IMR-90 (cell line): ENCODE data around the gene ZCCHC14. TPM values are rescaled to one million over a fixed set of nuclear protein-coding genes. Genes with fewer than 3 reads are reported as not detected.

Experiments
- ATAC-seq: fragments of 200-7000 bp; cut with Tn5 transposase; 2 replicates; pipeline ENCODE4 v1.9.1; 2020; ENCODE audit warnings: low read depth, mild to moderate bottlenecking, moderate library complexity
- BruUV-seq: library from RNA; stranded (reverse); fragments of 400-500 nt; replicated peaks from 2 replicates; lab custom pipeline; 2021; lab: Mats Ljungman, UMichigan
- CTCF ChIA-PET: fragments of 300-600 bp; formaldehyde crosslinking; extraction: SDS; loops from one replicate; lab custom pipeline; 2021; ENCODE audit warnings: antibody characterized with exemption; lab: Yijun Ruan, JAX
- POLR2A ChIA-PET: fragments of 300-600 bp; sonication (Branson Sonifier 250); formaldehyde crosslinking; loops from one replicate; lab custom pipeline; 2022; ENCODE audit warnings: antibody characterized with exemption; ENCODE audit not compliant: unreplicated experiment; lab: Charles Lee
- DNase-seq: peaks from one replicate; pipeline ENCODE4 v3.0.0; 2013
- H2AFZ ChIP-seq: replicated peaks from 2 replicates; pipeline ENCODE3; 2013; ENCODE audit warnings: low read length, mild to moderate bottlenecking; ENCODE audit not compliant: poor library complexity
- H2AK5ac ChIP-seq: 2 replicates; pipeline ENCODE4 v1.6.1; 2013; ENCODE audit warnings: low read depth, low read length, inconsistent platforms
- H2AK9ac ChIP-seq: replicated peaks from 2 replicates; pipeline ENCODE3; 2013; ENCODE audit warnings: mild to moderate bottlenecking, low read depth, low read length, moderate library complexity; ENCODE audit not compliant: poor library complexity
- H2BK120ac ChIP-seq: 2 replicates; pipeline ENCODE4 v1.6.1; 2013; ENCODE audit warnings: low read depth, low read length, inconsistent platforms
- H2BK15ac ChIP-seq: 3 replicates; pipeline ENCODE4 v1.6.1; 2013; ENCODE audit warnings: low read depth, low read length, inconsistent platforms
- H2BK20ac ChIP-seq: 2 replicates; pipeline ENCODE4 v1.6.1; 2013; ENCODE audit warnings: low read depth, mild to moderate bottlenecking, inconsistent platforms, low read length, moderate library complexity
- H2BK5ac ChIP-seq: 2 replicates; pipeline ENCODE4 v1.6.1; 2013; ENCODE audit warnings: mild to moderate bottlenecking, low read depth, low read length, inconsistent platforms; ENCODE audit not compliant: poor library complexity, severe bottlenecking
- H3K14ac ChIP-seq: replicated peaks from 2 replicates; pipeline ENCODE4 v1.6.1; 2013; ENCODE audit warnings: low read depth, low read length, inconsistent platforms
- H3K18ac ChIP-seq: 2 replicates; pipeline ENCODE4 v1.6.1; 2013; ENCODE audit warnings: low read depth, low read length, control low read depth
- H3K23ac ChIP-seq: 2 replicates; pipeline ENCODE4 v1.6.1; 2013; ENCODE audit warnings: low read depth, low read length, inconsistent platforms
- H3K27ac ChIP-seq: 2 replicates; pipeline ENCODE4 v1.5.1; 2013; ENCODE audit warnings: mild to moderate bottlenecking, control low read depth, low read length; ENCODE audit not compliant: insufficient read depth
- H3K27me3 ChIP-seq: 2 replicates; pipeline ENCODE4 v1.6.1; 2013; ENCODE audit warnings: low read length; ENCODE audit not compliant: control insufficient read depth, insufficient read depth
- H3K36me3 ChIP-seq: 2 replicates; pipeline ENCODE4 v1.6.1; 2013; ENCODE audit warnings: low read length, mixed read lengths; ENCODE audit not compliant: control insufficient read depth, insufficient read depth
- H3K4ac ChIP-seq: 2 replicates; pipeline ENCODE4 v1.6.1; 2013; ENCODE audit warnings: low read depth, low read length, inconsistent platforms
- H3K4me1 ChIP-seq: 2 replicates; pipeline ENCODE4 v1.6.1; 2013; ENCODE audit warnings: low read length, mixed read lengths; ENCODE audit not compliant: control insufficient read depth, insufficient read depth
- H3K4me2 ChIP-seq: 2 replicates; pipeline ENCODE4 v1.6.1; 2013; ENCODE audit warnings: low read depth, mild to moderate bottlenecking, control low read depth, low read length, moderate library complexity
- H3K4me3 ChIP-seq: 2 replicates; pipeline ENCODE4 v1.5.1; 2013; ENCODE audit warnings: low read depth, mild to moderate bottlenecking, control low read depth, low read length, moderate library complexity; ENCODE audit not compliant: insufficient read depth
- H3K56ac ChIP-seq: 2 replicates; pipeline ENCODE4 v1.6.1; 2013; ENCODE audit warnings: low read length, inconsistent platforms; ENCODE audit not compliant: insufficient read depth; ENCODE audit errors: extremely low read depth
- H3K79me1 ChIP-seq, 2 experiments: 2 replicates each; pipeline ENCODE4 v1.6.1; 2013; ENCODE audit warnings: low read length in 2 of 2, inconsistent platforms in 1 of 2, low read depth in 1 of 2
- H3K9ac ChIP-seq: 2 replicates; pipeline ENCODE4 v1.6.1; 2013; ENCODE audit warnings: low read depth, low read length, control low read depth
- H3K9me1 ChIP-seq: 2 replicates; pipeline ENCODE4 v1.6.1; 2013; ENCODE audit warnings: low read length, inconsistent platforms; ENCODE audit not compliant: insufficient read depth
- H3K9me3 ChIP-seq: 2 replicates; pipeline ENCODE4 v1.6.1; 2013; ENCODE audit warnings: low read length; ENCODE audit not compliant: control insufficient read depth, insufficient read depth
- H4K20me1 ChIP-seq: 2 replicates; pipeline ENCODE4 v1.6.1; 2013; ENCODE audit warnings: low read length, inconsistent platforms; ENCODE audit not compliant: insufficient read depth
- H4K5ac ChIP-seq: 2 replicates; pipeline ENCODE4 v1.6.1; 2013; ENCODE audit warnings: mild to moderate bottlenecking, low read depth, low read length, control low read depth
- H4K8ac ChIP-seq, 2 experiments: 2 replicates each; pipeline ENCODE4 v1.6.1; 2013; ENCODE audit warnings: low read depth in 2 of 2, low read length in 2 of 2, control low read depth in 1 of 2, inconsistent platforms in 1 of 2
- H4K91ac ChIP-seq: 2 replicates; pipeline ENCODE4 v1.6.1; 2013; ENCODE audit warnings: low read depth, low read length, inconsistent platforms; ENCODE audit not compliant: insufficient read depth
- BHLHE40 ChIP-seq: fragments of 150-350 bp; IDR thresholded peaks from 2 replicates; pipeline ENCODE4 v1.6.1; 2016; ENCODE audit warnings: mild to moderate bottlenecking, low read depth, low read length
- CEBPB ChIP-seq: IDR thresholded peaks from 2 replicates; pipeline ENCODE4 v1.6.1; 2012; ENCODE audit warnings: low read depth, low read length, improper control_type of control experiment
- CHD1 ChIP-seq: IDR thresholded peaks from 2 replicates; pipeline ENCODE4 v1.6.1; 2012; ENCODE audit warnings: low read depth, low read length, improper control_type of control experiment
- FOS ChIP-seq: fragments of 150-350 bp; IDR thresholded peaks from 2 replicates; pipeline ENCODE4 v1.6.1; 2016; ENCODE audit warnings: low read depth, low read length
- MAFK ChIP-seq: IDR thresholded peaks from 2 replicates; pipeline ENCODE4 v1.6.1; 2012; ENCODE audit warnings: low read depth, low read length, improper control_type of control experiment
- MAZ ChIP-seq: IDR thresholded peaks from 2 replicates; pipeline ENCODE4 v1.6.1; 2012; ENCODE audit warnings: low read depth, mild to moderate bottlenecking, low read length, improper control_type of control experiment, moderate library complexity, borderline replicate concordance
- MXI1 ChIP-seq: IDR thresholded peaks from 2 replicates; pipeline ENCODE4 v1.6.1; 2012; ENCODE audit warnings: low read depth, mild to moderate bottlenecking, low read length, moderate library complexity, borderline replicate concordance
- POLR2A ChIP-seq: IDR thresholded peaks from 2 replicates; pipeline ENCODE4 v1.6.1; 2012; ENCODE audit warnings: mild to moderate bottlenecking, low read depth, low read length
- RAD21 ChIP-seq: IDR thresholded peaks from 2 replicates; pipeline ENCODE4 v1.6.1; 2012; ENCODE audit warnings: low read length, improper control_type of control experiment
- RFX5 ChIP-seq: IDR thresholded peaks from 2 replicates; pipeline ENCODE4 v1.8.0; 2012; ENCODE audit warnings: low read depth, mild to moderate bottlenecking, low read length, moderate library complexity
- SMC3 ChIP-seq: fragments of 150-350 bp; IDR thresholded peaks from 2 replicates; pipeline ENCODE4 v1.6.1; 2016; ENCODE audit warnings: low read depth, mild to moderate bottlenecking, antibody characterized with exemption, low read length, moderate library complexity
- WGBS, 2 experiments: methylation state at CpG; one replicate each; pipeline versions ENCODE4 v1.1.5 to v1.1.7; 2013; ENCODE audit warnings: missing lambda C conversion rate in 2 of 2; ENCODE audit not compliant: insufficient read length in 1 of 2; ENCODE audit errors: extremely low coverage in 2 of 2; 5-methylcytosine and 5-hydroxymethylcytosine counted together
- dilution Hi-C: fragments of 300-500 bp; cut with HindIII; formaldehyde crosslinking; loops from one replicate; pipeline ENCODE4 v1.14.3; 2018; ENCODE audit warnings: low sequenced_read_pairs; ENCODE audit not compliant: unreplicated experiment
- in situ Hi-C: fragments of 300-500 bp; cut with MboI; formaldehyde crosslinking; loops from 3 replicates; pipeline ENCODE4 v1.14.3; 2019; ENCODE audit warnings: low sequenced_read_pairs, inconsistent platforms, mixed read lengths
- intact Hi-C: fragments of 100-400 bp; cut with micrococcal nuclease; formaldehyde crosslinking; loops from 2 replicates; pipeline ENCODE4 v1.10.0; 2022
- polyA plus RNA-seq, 3 experiments: library from polyadenylated mRNA; depleted of rRNA; stranded (reverse); fragments of >200 nt; gene quantifications; 2 replicates each; pipeline ENCODE4 v1.2.3, GENCODE V29; 2012; ENCODE audit warnings: low replicate concordance in 1 of 3
- total RNA-seq: library from RNA; depleted of rRNA; stranded (reverse); fragments of >200 nt; gene quantifications from 2 replicates; pipeline ENCODE4 v1.2.3, GENCODE V29; 2012
- TF ChIP-seq, protein P1 (sequence below): fragments of 150-350 bp; IDR thresholded peaks from 2 replicates; pipeline ENCODE4 v1.6.1; 2017; ENCODE audit warnings: mild to moderate bottlenecking, antibody characterized with exemption, low read length, low read depth
- TF ChIP-seq, protein P2 (sequence below): conservative IDR thresholded peaks from 2 replicates; pipeline ENCODE4 v1.5.1; 2012; ENCODE audit warnings: mild to moderate bottlenecking, low read depth, low read length, improper control_type of control experiment
- TF ChIP-seq, protein P3 (sequence below): fragments of 150-350 bp; IDR thresholded peaks from 2 replicates; pipeline ENCODE4 v1.6.1; 2016; ENCODE audit warnings: low read depth, mild to moderate bottlenecking, low read length, moderate library complexity, borderline replicate concordance

Gene ZCCHC14
- total and polyA plus RNA-seq, 2 of the 4 experiments (the other 2 are of a cell fraction) = 2.5 to 5.3 TPM

DNA sequence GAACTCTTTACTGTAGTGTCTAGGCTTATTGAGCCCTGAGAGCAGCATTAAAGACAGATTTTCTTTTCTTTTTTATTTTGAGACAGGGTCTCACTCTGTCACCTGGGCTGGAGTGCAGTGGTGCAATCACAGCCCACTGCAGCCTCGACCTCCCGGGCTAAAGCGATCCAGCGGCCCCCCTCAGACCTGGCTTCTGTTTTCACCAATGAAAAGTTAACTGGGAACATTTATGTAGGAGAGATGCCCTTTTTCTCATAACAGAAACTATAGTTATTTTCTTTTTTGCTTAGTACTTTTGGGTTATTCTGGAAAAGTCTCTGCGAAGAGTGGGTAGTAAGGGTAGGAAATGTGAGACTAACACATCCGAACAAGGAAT lies 99.2 kb downstream of the ZCCHC14 start:
- Histone ChIP-seq H3K4ac (no peak overlapping the region), H3K27ac (no peak overlapping the region)

More for the DNA sequence above, 99.2 kb downstream of the ZCCHC14 start:
- DNase-seq (no peak), ATAC-seq (no peak)
- H2AK5ac ChIP-seq = no peak overlapping the region
- no peak overlapping the region for H2BK5ac ChIP-seq
- peaks cover 3% of the 10 kb centered on the region for H3K4me1 ChIP-seq
- peaks cover 7% of the 10 kb centered on the region; the same call in 1 of the 2 replicates for H3K9me1 ChIP-seq
- no peak overlapping the region for H3K9ac ChIP-seq
- H3K4me2 ChIP-seq = peak overlapping the region; percentile 87
- peaks cover 2% of the 10 kb centered on the region; the same call in 1 of the 2 replicates for H3K36me3 ChIP-seq
- H4K20me1 ChIP-seq = peaks cover 52% of the 10 kb centered on the region
- H3K4me3 ChIP-seq = peak overlapping the region; percentile 75
- intact Hi-C loops (loop anchor here (1.0 kb wide), 1 partner anchor 243 kb away; no protein-coding TSS in a partner anchor), in situ Hi-C loops (no loop called here), dilution Hi-C loops (no loop called here)
- H3K23ac ChIP-seq = peak overlapping the region; percentile 95
- peaks cover 4 to 55% of the 10 kb centered on the region in 2 experiments; a peak in 3 of 4 replicates for H3K79me1 ChIP-seq
- no peak overlapping the region for H4K91ac ChIP-seq
- no peak overlapping the region for H2BK15ac ChIP-seq
- H3K9me3 ChIP-seq = no peaks in the 10 kb centered on the region
- H2BK120ac ChIP-seq = no peak overlapping the region
- no peak overlapping the region for H2AK9ac ChIP-seq
- no peaks in the 10 kb centered on the region for H3K27me3 ChIP-seq
- CTCF ChIA-PET = interaction anchor here (0.8 to 2.4 kb wide), 5 partner anchors 9 to 243 kb away, joined by 3 to 7 read pairs (median 3); no protein-coding TSS in a partner anchor
- H4K5ac ChIP-seq = no peak overlapping the region
- POLR2A ChIA-PET = no interaction called here
- no peak for TF ChIP-seq BHLHE40
- no peak for TF ChIP-seq CEBPB
- no peak for TF ChIP-seq MAFK
- TF ChIP-seq RFX5 = no peak
- no peak for TF ChIP-seq FOS
- TF ChIP-seq CHD1 = no peak
- no peak for TF ChIP-seq SMC3
- TF ChIP-seq RAD21 = no peak
- TF ChIP-seq, protein P1, sequence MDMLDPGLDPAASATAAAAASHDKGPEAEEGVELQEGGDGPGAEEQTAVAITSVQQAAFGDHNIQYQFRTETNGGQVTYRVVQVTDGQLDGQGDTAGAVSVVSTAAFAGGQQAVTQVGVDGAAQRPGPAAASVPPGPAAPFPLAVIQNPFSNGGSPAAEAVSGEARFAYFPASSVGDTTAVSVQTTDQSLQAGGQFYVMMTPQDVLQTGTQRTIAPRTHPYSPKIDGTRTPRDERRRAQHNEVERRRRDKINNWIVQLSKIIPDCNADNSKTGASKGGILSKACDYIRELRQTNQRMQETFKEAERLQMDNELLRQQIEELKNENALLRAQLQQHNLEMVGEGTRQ = no peak
- no peak for TF ChIP-seq MAZ
- TF ChIP-seq, protein P2, sequence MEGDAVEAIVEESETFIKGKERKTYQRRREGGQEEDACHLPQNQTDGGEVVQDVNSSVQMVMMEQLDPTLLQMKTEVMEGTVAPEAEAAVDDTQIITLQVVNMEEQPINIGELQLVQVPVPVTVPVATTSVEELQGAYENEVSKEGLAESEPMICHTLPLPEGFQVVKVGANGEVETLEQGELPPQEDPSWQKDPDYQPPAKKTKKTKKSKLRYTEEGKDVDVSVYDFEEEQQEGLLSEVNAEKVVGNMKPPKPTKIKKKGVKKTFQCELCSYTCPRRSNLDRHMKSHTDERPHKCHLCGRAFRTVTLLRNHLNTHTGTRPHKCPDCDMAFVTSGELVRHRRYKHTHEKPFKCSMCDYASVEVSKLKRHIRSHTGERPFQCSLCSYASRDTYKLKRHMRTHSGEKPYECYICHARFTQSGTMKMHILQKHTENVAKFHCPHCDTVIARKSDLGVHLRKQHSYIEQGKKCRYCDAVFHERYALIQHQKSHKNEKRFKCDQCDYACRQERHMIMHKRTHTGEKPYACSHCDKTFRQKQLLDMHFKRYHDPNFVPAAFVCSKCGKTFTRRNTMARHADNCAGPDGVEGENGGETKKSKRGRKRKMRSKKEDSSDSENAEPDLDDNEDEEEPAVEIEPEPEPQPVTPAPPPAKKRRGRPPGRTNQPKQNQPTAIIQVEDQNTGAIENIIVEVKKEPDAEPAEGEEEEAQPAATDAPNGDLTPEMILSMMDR = no peak
- TF ChIP-seq POLR2A = no peak
- no peak for TF ChIP-seq MXI1
- TF ChIP-seq, protein P3, sequence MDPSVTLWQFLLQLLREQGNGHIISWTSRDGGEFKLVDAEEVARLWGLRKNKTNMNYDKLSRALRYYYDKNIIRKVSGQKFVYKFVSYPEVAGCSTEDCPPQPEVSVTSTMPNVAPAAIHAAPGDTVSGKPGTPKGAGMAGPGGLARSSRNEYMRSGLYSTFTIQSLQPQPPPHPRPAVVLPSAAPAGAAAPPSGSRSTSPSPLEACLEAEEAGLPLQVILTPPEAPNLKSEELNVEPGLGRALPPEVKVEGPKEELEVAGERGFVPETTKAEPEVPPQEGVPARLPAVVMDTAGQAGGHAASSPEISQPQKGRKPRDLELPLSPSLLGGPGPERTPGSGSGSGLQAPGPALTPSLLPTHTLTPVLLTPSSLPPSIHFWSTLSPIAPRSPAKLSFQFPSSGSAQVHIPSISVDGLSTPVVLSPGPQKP = no peak
- TSS peak; percentile 71 for BruUV-seq
- no peak overlapping the region for H2BK20ac ChIP-seq
- no peak overlapping the region for H3K18ac ChIP-seq
- H3K14ac ChIP-seq = no peak overlapping the region
- no peak overlapping the region for H3K56ac ChIP-seq
- WGBS, 2 experiments = 80% methylated on average over 1 of the region's 6 CpGs; no CpG with 5 or more reads in 1 of the 2 experiments
- H2AFZ ChIP-seq = no peak overlapping the region
- no peak overlapping the region for H4K8ac ChIP-seq
